ENCODE measurements around the gene STK35. TPM values are rescaled to one million over a fixed set of nuclear protein-coding genes. Genes with fewer than 3 reads are reported as not detected.

Gene STK35
- total and polyA plus RNA-seq, 8 donors = 3.5 to 10.7 (median 5.6) TPM

DNA sequence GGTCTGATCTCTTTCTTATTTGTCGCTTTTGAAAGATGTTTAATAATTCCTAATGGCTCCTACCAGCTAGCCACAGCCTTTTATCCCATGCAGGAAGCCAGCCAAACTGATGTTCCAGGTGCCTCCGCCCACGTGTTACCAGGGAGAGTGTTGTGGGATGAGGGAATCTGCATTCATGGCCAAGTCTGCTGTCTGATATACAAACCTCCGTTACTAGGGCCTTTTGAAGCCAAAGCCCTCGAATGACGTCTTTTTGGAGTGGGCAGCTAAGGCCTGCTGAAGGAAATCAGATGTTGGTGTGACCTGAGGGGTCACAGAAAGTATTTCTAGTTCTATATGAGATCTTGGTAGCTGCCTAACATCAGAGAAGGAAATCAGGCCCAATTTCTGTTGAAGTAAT, 21.3 kb downstream of the STK35 start:
- DNase-seq (peak in 1 of 6 donors; percentile 16), ATAC-seq (peak in 3 of 4 donors; percentile 14 to 36 (median 36)), FAIRE-seq (no peak)
- Histone ChIP-seq H3K9me3 (no peaks in the 10 kb centered on the region), H3K27me3 (no peaks in the 10 kb centered on the region), H3K4me3 (no peak overlapping the region), H3K27ac (no peak overlapping the region), H3K36me3 (no peaks in the 10 kb centered on the region), H3K4me1 (no peaks in the 10 kb centered on the region)
- WGBS, 2 donors = 81 to 85% methylated on average over 6 of the region's 6 CpGs
- intact Hi-C loops (cut with DNase I) = no loop called here
- TF ChIP-seq, protein P1, sequence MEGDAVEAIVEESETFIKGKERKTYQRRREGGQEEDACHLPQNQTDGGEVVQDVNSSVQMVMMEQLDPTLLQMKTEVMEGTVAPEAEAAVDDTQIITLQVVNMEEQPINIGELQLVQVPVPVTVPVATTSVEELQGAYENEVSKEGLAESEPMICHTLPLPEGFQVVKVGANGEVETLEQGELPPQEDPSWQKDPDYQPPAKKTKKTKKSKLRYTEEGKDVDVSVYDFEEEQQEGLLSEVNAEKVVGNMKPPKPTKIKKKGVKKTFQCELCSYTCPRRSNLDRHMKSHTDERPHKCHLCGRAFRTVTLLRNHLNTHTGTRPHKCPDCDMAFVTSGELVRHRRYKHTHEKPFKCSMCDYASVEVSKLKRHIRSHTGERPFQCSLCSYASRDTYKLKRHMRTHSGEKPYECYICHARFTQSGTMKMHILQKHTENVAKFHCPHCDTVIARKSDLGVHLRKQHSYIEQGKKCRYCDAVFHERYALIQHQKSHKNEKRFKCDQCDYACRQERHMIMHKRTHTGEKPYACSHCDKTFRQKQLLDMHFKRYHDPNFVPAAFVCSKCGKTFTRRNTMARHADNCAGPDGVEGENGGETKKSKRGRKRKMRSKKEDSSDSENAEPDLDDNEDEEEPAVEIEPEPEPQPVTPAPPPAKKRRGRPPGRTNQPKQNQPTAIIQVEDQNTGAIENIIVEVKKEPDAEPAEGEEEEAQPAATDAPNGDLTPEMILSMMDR (IDR thresholded peaks at IDR 0.05) = no peak

DNA sequence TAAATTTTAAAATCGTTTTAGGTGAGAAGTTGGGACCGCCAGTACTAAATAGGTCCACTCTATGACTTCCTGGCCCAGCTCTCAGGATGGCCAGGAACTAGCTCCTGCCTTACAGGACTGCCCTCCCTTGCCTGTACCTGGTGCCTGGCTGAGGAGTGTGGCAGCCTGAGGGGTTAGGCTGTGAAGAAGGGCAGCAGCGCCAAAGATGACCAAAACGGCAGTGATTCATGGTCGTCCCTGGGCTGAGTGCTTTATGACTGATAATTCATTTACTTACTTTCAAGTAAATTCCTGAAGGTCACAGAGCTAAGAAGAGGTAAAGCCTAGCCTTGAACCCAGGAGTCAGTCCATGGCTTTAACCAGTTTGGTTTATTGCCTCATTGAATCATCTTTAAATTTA, 22.1 kb downstream of the STK35 start:
- H3K27ac ChIP-seq = no peak overlapping the region
- TF ChIP-seq, protein P1 (IDR thresholded peaks at IDR 0.05) = no peak
- H3K4me3 ChIP-seq = no peak overlapping the region
- H3K27me3 ChIP-seq = no peaks in the 10 kb centered on the region
- H3K4me1 ChIP-seq = no peaks in the 10 kb centered on the region
- FAIRE-seq (no peak), DNase-seq (no peak), ATAC-seq (no peak)
- H3K9me3 ChIP-seq = no peaks in the 10 kb centered on the region
- WGBS, 2 donors = 78 to 89% methylated on average over 5 of the region's 5 CpGs
- intact Hi-C loops (cut with DNase I) = no loop called here
- H3K36me3 ChIP-seq = no peaks in the 10 kb centered on the region

DNA sequence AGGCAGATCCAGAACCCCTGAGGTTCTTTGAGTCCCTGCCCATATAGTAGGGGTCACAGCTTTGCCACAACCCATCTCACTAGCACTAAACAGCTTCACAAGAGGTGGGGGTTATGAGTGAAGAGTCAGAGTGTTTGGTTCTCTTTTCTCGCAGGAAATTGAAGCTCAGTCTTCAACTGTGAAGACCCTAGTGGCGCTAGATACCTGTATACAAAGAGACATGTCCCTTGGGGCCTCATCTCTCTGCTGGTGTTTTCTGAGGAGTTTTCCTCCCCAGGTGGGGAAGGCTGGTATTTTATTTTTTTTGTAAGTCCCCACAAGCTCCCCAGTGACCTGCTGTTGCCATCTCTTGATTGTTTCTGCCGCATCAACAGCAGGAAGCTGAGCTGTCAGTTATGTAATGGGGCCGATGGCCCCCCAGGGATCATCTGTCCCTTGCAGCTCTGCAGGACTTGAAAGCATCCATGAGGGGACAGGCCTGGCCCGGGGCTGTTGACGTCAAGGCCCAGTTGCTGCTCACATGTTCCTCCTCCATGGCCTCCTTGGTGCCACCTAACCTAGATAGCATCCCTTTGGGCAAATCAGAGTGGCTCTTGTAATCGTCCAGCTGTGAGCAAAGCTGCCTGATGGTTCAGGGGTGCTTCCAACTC, 23.1 kb downstream of the STK35 start:
- ATAC-seq (no peak), FAIRE-seq (no peak)
- intact Hi-C loops (cut with DNase I) = no loop called here

DNA sequence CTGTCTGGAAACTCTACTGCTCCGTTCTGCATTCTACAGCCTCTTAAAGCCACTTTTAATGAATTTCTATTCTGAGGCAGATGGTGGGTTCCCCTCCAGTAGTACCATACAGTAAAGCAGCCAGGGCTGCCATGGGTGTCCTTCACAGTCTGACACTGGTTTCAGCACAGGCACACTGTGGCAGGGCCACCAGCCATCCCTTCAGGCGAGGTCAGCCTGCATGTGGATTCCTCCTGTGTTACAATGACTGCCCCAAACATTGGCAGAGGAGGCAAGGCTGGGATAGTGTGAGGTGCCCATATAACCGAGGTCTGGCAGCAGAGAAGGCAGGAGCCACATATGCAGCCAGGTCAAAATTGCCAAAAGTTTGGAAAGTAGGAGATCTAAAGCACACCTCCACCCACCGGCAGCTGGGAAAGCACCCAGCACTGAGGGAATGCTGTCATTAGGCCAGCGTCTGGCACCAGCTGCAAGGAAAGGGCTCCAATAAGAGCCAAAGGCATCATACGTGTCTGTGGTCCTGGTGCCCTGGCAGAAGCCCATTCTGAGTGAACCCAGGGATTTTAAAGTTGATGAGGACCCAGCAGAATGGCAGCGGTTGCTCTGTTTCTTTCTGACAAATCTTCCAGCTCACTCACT, 24.0 kb downstream of the STK35 start:
- intact Hi-C loops (cut with DNase I) = no loop called here
- no peak for FAIRE-seq

More for the DNA sequence above, 23.1 kb downstream of the STK35 start:
- H3K27ac ChIP-seq = no peak overlapping the region
- no peaks in the 10 kb centered on the region for H3K4me1 ChIP-seq
- no peak for DNase-seq
- no peaks in the 10 kb centered on the region for H3K36me3 ChIP-seq
- H3K4me3 ChIP-seq = no peak overlapping the region
- 82 to 84% methylated on average over 7 of the region's 7 CpGs for WGBS, 2 donors
- no peaks in the 10 kb centered on the region for H3K9me3 ChIP-seq
- H3K27me3 ChIP-seq = no peaks in the 10 kb centered on the region
- TF ChIP-seq, protein P1 (IDR thresholded peaks at IDR 0.05) = no peak

More for the DNA sequence above, 24.0 kb downstream of the STK35 start:
- WGBS, 2 donors = 67 to 77% methylated on average over 7 of the region's 7 CpGs
- no peak for ATAC-seq
- Histone ChIP-seq H3K4me1 (no peaks in the 10 kb centered on the region), H3K36me3 (no peaks in the 10 kb centered on the region), H3K9me3 (no peaks in the 10 kb centered on the region), H3K27me3 (no peaks in the 10 kb centered on the region), H3K27ac (no peak overlapping the region), H3K4me3 (no peak overlapping the region)
- no peak for DNase-seq
- TF ChIP-seq, protein P1 (IDR thresholded peaks at IDR 0.05) = no peak

Measured in pancreas (tissue), 10 donors.